Stimulated activated CD8-positive, alpha-beta memory T cell treated with anti-CD3 and anti-CD28 coated beads, Interleukin-15, amount 100 ng/mL, for 24 hours (primary cell): Measurements from ENCODE around the gene BAG3.

Experiments
- DNase-seq: peaks from one replicate; pipeline ENCODE4 v3.0.0-alpha.2; 2020; ENCODE audit warnings: low read depth

The BAG3 gene

GRCh38 chr10:119667562-119668328 lies 16.6 kb downstream of the BAG3 start:
- no peak for DNase-seq

GRCh38 chr10:119668461-119668860 lies 17.3 kb downstream of the BAG3 start:
- DNase-seq: no peak

DNA sequence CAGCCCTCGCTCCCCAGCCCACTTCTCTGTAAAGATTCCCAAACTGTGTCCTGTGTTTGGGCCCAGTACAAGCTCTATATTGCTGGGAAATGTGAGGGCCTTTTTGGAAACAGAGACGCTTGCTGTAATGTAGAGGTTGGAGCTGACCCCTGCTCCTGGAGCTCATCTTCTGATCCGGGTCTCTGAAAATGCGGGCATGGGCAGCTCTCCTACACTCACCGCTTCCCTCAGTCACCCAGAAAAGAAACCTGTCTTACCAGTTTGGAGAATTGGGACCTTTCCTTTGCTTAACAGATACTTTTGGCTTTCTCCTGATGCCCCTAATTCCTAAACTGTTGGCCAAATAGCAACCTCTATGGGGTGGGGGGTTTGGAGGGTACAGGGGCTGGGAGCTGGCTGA lies 18.2 kb downstream of the BAG3 start:
- DNase-seq: no peak

DNA sequence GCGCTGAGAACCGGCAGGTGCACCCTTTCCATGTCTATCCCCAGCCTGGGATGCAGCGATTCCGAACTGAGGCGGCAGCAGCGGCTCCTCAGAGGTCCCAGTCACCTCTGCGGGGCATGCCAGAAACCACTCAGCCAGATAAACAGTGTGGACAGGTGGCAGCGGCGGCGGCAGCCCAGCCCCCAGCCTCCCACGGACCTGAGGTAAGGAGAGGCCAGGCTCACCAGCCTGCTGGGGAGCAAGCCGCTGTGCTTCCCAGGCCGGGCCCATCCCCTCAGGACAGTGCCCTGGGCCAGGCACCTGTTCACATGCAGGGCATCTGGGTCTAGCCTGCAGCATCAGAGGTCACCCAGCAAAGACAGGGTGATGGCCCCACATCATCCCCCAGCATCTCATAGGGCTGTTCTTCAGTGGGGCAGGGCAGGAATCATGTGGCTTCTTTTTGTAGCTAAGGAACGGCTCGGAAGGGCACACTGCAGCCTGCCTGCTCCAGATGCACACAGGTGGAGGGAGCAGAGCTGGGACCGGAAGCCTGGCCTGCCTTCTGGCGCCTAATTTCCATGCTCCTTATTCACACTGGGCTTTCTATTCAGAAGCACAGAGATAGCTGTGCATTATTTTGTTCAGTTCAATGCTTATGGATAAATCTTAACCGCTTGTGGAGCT lies 18.9 kb downstream of the BAG3 start:
- DNase-seq: no peak

- no peak for DNase-seq
These were observed 19.5 kb downstream of the BAG3 start for GRCh38 chr10:119670717-119671116.

- no peak for DNase-seq
These were observed 20.2 kb downstream of the BAG3 start for GRCh38 chr10:119671381-119671780.

GRCh38 chr10:119672291-119672690 lies 21.1 kb downstream of the BAG3 start:
- no peak for DNase-seq

- no peak for DNase-seq
These were observed 22.1 kb downstream of the BAG3 start for GRCh38 chr10:119673271-119673670.

- no peak for DNase-seq
These were observed 24.4 kb downstream of the BAG3 start for GRCh38 chr10:119675483-119676170.

DNA sequence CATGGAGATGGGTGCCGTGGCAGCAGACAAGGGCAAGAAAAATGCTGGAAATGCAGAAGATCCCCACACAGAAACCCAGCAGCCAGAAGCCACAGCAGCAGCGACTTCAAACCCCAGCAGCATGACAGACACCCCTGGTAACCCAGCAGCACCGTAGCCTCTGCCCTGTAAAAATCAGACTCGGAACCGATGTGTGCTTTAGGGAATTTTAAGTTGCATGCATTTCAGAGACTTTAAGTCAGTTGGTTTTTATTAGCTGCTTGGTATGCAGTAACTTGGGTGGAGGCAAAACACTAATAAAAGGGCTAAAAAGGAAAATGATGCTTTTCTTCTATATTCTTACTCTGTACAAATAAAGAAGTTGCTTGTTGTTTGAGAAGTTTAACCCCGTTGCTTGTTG lies 25.9 kb downstream of the BAG3 start:
- DNase-seq: no peak

- DNase-seq: no peak
These were observed 26.9 kb downstream of the BAG3 start for GRCh38 chr10:119677904-119678755.

GRCh38 chr10:119679480-119679829 lies 28.3 kb downstream of the BAG3 start:
- DNase-seq: no peak

- DNase-seq: no peak
These were observed 28.9 kb downstream of the BAG3 start for GRCh38 chr10:119680050-119680449.

DNA sequence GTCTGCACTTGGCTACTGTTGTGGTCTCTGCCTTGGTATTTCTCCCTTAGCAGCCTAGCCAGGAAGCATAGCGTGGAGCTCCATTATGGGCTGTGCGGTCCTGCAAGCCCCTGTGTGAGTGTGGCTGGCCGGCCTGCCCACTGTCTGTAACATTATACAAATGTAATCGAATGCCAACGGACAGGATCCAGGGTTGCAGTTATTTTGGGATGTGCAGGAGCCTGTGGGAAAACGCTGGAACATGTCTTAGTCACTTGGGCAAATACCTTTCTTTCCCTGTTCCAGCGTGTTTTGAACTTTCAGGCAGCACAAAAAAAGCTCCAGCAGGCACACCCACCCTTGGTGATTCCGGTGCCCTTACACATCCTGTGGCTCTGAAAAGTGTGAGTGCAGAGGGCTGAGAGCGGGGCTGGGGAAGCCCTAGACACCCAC lies 29.5 kb downstream of the BAG3 start:
- DNase-seq: no peak

DNA sequence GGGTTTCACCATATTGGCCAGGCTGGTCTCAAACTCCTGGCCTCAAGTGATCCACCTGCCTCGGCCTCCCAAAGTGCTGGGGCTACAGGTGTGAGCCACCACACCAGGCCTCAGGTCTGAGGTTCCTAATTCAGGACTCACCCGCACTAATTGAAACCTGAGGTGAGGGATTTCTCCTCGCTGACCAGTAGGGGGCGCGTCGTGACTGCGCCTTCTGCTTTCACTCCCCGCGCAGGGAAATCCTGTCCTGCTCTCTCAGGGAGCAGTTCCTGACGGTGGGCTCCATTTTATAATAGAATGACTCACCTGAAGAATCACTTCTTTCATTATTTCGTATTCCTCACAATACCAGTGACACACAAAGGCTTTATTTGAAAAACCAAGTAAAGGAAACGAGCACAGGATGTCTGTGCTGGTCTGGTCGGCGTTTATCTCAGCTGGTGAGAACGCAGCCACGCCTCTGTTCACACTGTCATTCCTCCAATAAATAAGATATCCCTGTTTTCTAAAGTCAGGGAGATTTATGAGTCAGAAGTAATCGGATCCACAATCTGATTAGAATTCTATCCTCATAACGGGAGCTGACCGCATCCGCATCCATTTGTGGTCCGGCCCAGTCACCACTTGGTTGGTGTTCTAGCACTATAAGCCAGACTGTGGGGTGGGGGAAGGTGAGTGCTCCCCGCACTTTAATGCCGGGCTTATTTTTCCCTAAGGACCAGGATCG lies 35.4 kb downstream of the BAG3 start:
- DNase-seq: peak; percentile 72

DNA sequence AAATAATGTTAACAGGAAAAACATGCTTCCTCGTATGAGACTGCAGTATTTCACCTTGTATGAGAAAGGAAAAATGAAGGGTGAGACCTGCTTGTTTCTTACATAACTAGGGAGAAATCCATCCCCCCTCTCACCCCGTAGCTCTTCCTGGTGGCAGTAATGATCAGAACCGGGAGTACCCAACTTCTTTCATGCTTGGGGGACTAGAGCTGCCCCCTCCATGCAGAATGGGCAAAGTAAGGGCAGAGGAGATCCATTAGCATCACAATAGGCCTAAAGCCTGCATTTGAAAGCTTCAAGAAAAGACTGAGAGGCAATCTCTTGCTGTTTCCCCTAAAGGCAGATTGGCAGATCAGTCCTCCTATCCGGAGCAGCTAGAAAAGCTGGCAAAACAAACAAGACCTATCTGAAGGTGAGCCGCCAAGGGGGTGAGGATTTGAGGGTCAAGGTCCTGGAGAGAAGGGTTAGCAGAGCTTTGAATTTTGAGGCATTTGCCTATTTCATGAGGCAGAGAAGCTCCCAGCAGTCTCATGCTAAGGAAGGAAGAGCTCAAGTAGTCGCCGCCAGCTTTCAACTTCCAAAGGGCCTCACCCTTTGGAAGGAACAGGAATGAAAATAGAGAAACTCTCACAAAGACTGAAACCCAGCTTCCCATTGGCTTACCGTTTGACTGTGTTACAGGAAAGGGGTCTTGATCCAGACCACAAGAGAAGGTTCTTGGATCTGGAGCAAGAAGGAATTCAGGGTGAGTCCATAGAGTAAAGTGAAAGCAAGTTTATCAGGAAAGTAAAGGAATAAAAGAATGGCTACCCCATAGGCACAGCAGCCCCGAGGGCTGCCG lies 36.2 kb downstream of the BAG3 start:
- no peak for DNase-seq

DNA sequence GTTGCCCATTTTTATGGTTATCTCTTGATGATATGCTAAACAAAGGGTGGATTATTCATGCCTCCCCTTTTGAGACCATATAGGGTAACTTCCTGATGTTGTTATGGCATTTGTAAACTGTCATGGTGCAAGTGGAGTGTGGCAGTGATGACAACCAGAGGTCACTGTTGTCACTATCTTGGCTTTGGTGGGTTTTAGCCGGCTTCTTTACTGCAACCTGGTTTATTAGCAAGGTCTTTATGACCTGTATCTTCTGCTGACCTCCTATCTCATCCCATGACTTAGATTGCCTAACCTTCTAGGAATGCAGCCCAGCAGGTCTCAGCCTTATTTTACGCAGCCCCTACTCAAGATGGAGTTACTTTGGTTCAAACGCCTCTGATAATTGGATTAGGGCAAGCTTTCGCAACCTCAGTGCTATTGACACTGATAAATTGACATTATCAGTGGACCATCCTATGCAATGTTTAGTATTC lies 36.9 kb downstream of the BAG3 start:
- DNase-seq: no peak

DNA sequence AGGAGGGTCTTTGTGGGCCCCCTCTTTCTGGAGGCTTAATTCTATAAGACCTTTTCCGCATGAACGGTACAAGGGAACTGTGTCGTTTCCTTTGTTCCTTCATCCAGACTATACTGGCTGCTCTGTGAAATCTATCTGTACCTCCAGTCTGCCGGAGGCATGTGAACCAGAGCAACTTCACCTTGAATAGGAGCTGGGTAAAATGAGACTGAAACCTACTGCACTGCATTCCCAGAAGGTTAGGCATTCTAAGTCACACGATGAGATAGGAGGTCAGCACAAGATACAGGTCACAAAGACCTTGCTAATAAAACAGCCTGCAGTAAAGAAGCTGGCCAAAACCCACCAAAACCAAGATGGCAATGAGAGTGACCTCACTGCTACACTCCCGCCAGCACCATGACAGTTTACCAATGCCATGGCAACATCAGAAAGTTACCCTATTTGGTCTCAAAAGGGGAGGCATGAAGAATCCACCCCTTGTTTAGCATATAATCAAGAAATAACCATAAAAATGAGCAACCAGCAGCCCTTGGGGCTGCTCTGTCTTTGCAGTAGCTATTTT lies 37.9 kb downstream of the BAG3 start:
- no peak for DNase-seq

- no peak for DNase-seq
These were observed 40.5 kb downstream of the BAG3 start for GRCh38 chr10:119691726-119692125.

DNA sequence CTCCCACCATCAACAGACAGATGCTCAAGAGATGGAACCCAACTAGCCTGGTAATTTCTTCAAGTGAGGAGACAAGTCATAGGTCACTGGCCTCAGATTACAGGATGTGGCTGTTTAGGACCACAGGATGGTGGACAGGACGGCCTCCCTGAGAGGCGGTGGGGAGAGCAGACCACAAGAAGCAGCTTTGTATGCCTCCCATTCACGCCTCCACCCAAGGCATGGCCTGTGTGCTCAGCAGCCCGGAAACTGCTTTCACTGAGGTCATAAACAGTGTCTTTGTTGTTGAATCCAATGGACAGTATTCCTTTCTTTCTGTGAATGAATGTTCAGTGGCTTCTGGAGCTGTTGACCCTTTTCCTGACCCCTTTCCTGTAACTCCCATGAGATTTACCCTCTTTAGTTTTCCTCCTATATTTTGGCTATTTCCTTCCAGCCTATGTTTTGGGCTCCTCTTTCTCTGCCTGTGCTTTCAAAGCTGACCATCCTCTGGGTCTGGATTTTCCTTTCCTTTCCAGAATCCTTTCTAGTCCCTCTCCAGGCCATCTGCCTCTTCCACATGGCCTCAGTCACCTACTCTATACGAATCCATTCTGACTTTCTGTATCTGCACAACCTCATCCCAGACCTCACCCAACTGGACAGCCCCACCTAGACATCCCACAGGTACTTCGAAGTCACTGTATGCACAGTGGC lies 42.2 kb downstream of the BAG3 start:
- no peak for DNase-seq
